ENCODE results near the gene GABARAPL1. TPM values are rescaled to one million over a fixed set of nuclear protein-coding genes. Genes with fewer than 3 reads are reported as not detected.

GABARAPL1 gene
- total and polyA plus RNA-seq, 11 donors: 126 to 790 (median 280) TPM

GRCh38 chr12:10189653-10190052, 23.0 kb upstream of the GABARAPL1 start:
- ATAC-seq (peak; percentile 53 to 78 (median 66)), DNase-seq (peak in 1 of 5 donors; percentile 31)
- intact Hi-C loops (cut with DNase I): loop anchor here in 9 of 10 donors (2.0 to 5.0 kb wide), 3 partner anchors 37 to 157 kb away; partner anchors contain the start of gene CLEC9A (in 1 of the 9)
- no peaks in the 10 kb centered on the region for H3K36me3 ChIP-seq
- no peak overlapping the region for H3K4me3 ChIP-seq
- no peaks in the 10 kb centered on the region for H3K9me3 ChIP-seq
- WGBS, 4 donors: 45 to 61% (median 48%) methylated on average over 5 of the region's 5 CpGs
- H3K27ac ChIP-seq: peak overlapping the region in 1 of 12 donors; percentile 25
- peaks cover 0 to 15% (median 2%) of the 10 kb centered on the region in 12 donors for H3K4me1 ChIP-seq
- H3K27me3 ChIP-seq: peaks cover 0 to 19% (median 0%) of the 10 kb centered on the region in 9 donors
- no peak for TF ChIP-seq CTCF (IDR thresholded peaks at IDR 0.05)
- no peak for TF ChIP-seq POLR2A (IDR thresholded peaks at IDR 0.05)

- WGBS, 4 donors: 43 to 50% (median 48%) methylated on average over 13 of the region's 13 CpGs
- Histone ChIP-seq H3K27ac (no peak overlapping the region), H3K4me1 (peaks cover 0 to 9% (median 2%) of the 10 kb centered on the region in 12 donors), H3K9me3 (no peaks in the 10 kb centered on the region), H3K27me3 (peaks cover 0 to 8% (median 0%) of the 10 kb centered on the region in 9 donors), H3K36me3 (no peaks in the 10 kb centered on the region), H3K4me3 (no peak overlapping the region)
- intact Hi-C loops (cut with DNase I): loop anchor here (1.0 to 5.0 kb wide), 4 partner anchors 37 to 158 kb away; partner anchors contain the start of gene CLEC9A (in 1 of the 10)
- peak in 4 of 5 donors; percentile 35 to 63 (median 52) for DNase-seq
- TF ChIP-seq POLR2A (IDR thresholded peaks at IDR 0.05): no peak
- peak; percentile 56 to 88 (median 74) for TF ChIP-seq CTCF (IDR thresholded peaks at IDR 0.05)
- peak; percentile 75 to 98 (median 95) for ATAC-seq
Measured at GRCh38 chr12:10190558-10191388, 21.9 kb upstream of the GABARAPL1 start.

DNA sequence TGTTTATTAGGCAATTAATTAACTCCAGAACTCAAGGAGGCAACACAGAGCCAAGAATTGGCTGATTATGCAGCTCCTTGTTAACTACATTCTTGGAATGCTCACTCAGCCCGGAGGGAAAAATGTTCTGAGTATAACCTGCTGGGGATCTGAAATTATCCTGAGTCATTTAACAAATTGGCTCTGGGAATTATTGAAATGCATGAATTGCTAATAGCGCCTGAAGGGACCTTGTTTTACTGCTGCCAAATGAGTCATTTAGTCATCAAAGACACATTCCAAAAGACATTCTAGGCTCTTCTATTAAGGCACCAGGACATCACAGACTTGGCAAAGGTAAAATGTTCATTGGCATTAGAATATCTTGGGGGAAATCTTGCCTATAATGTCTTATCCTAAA, 20.8 kb upstream of the GABARAPL1 start:
- intact Hi-C loops (cut with DNase I): loop anchor here (1.0 to 5.0 kb wide), 4 partner anchors 39 to 160 kb away; partner anchors contain the start of gene CLEC9A (in 1 of the 10)
- Histone ChIP-seq H3K4me3 (no peak overlapping the region), H3K27me3 (peaks cover 0 to 4% (median 0%) of the 10 kb centered on the region in 9 donors), H3K27ac (no peak overlapping the region), H3K9me3 (no peaks in the 10 kb centered on the region), H3K4me1 (peaks cover 0 to 6% (median 2%) of the 10 kb centered on the region in 12 donors), H3K36me3 (no peaks in the 10 kb centered on the region)
- DNase-seq (no peak), ATAC-seq (peak in 1 of 4 donors; percentile 38)
- TF ChIP-seq CTCF (IDR thresholded peaks at IDR 0.05) (no peak), POLR2A (IDR thresholded peaks at IDR 0.05) (no peak)
- WGBS, 4 donors: 30 to 46% (median 41%) methylated on average over 2 of the region's 2 CpGs

GRCh38 chr12:10194160-10194670, 18.5 kb upstream of the GABARAPL1 start:
- DNase-seq (no peak), ATAC-seq (no peak)
- peaks cover 0 to 6% (median 2%) of the 10 kb centered on the region in 12 donors for H3K4me1 ChIP-seq
- intact Hi-C loops (cut with DNase I): loop anchor here in 4 of 10 donors (5.0 kb wide), 2 partner anchors 42 to 162 kb away; partner anchors contain the start of gene CLEC9A (in 1 of the 4)
- H3K36me3 ChIP-seq: no peaks in the 10 kb centered on the region
- H3K9me3 ChIP-seq: no peaks in the 10 kb centered on the region
- no peak overlapping the region for H3K4me3 ChIP-seq
- TF ChIP-seq CTCF (IDR thresholded peaks at IDR 0.05): no peak
- TF ChIP-seq POLR2A (IDR thresholded peaks at IDR 0.05): no peak
- H3K27me3 ChIP-seq: peaks cover 0 to 4% (median 0%) of the 10 kb centered on the region in 9 donors
- WGBS, 4 donors: 88 to 93% (median 90%) methylated on average over 3 of the region's 3 CpGs
- H3K27ac ChIP-seq: no peak overlapping the region

All from heart left ventricle (tissue), 16 donors.